Activated T-helper 2 cell treated with anti-CD3 and anti-CD28 coated beads, Interferon-gamma antibody, Interleukin-2, Interleukin-4, amounts not matched to agents 10 μg/mL and 5 μg/mL and 100 μg/mL, durations not matched to agents 14 hours and 24 hours and 36 hours (primary cell): ENCODE results near the gene SLC9A2. TPM values are rescaled to one million over a fixed set of nuclear protein-coding genes. Genes with fewer than 3 reads are reported as not detected.

Experiments used
- DNase-seq: peaks from one replicate; pipeline ENCODE4 v3.0.0; 2021; ENCODE audit warnings: low spot score
- H3K27ac Mint-ChIP-seq: one replicate; pipeline ENCODE4 v1.8.0; 2021; ENCODE audit warnings: mixed read lengths
- H3K27me3 Mint-ChIP-seq: one replicate; pipeline ENCODE4 v1.8.0; 2021; ENCODE audit warnings: low read depth, mixed read lengths
- H3K36me3 Mint-ChIP-seq: one replicate; pipeline ENCODE4 v1.8.0; 2021; ENCODE audit warnings: low read depth, mixed read lengths
- H3K4me1 Mint-ChIP-seq: one replicate; pipeline ENCODE4 v1.8.0; 2021; ENCODE audit warnings: low read depth, mixed read lengths
- H3K4me3 Mint-ChIP-seq: one replicate; pipeline ENCODE4 v1.8.0; 2021; ENCODE audit warnings: low read depth, mild to moderate bottlenecking, moderate library complexity, mixed read lengths
- H3K9me3 Mint-ChIP-seq: one replicate; pipeline ENCODE4 v1.8.0; 2021; ENCODE audit warnings: mixed read lengths
- intact Hi-C: fragments of 100-400 bp; cut with micrococcal nuclease; formaldehyde crosslinking; loops from one replicate; pipeline ENCODE4 v1.15.1; 2023
- total RNA-seq: library from RNA; stranded (reverse); gene quantifications from 2 replicates; pipeline ENCODE4 v1.2.3, GENCODE V29; 2022

SLC9A2 gene, protein sequence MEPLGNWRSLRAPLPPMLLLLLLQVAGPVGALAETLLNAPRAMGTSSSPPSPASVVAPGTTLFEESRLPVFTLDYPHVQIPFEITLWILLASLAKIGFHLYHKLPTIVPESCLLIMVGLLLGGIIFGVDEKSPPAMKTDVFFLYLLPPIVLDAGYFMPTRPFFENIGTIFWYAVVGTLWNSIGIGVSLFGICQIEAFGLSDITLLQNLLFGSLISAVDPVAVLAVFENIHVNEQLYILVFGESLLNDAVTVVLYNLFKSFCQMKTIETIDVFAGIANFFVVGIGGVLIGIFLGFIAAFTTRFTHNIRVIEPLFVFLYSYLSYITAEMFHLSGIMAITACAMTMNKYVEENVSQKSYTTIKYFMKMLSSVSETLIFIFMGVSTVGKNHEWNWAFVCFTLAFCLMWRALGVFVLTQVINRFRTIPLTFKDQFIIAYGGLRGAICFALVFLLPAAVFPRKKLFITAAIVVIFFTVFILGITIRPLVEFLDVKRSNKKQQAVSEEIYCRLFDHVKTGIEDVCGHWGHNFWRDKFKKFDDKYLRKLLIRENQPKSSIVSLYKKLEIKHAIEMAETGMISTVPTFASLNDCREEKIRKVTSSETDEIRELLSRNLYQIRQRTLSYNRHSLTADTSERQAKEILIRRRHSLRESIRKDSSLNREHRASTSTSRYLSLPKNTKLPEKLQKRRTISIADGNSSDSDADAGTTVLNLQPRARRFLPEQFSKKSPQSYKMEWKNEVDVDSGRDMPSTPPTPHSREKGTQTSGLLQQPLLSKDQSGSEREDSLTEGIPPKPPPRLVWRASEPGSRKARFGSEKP
- total RNA-seq, result not detected in 2 replicates

DNA sequence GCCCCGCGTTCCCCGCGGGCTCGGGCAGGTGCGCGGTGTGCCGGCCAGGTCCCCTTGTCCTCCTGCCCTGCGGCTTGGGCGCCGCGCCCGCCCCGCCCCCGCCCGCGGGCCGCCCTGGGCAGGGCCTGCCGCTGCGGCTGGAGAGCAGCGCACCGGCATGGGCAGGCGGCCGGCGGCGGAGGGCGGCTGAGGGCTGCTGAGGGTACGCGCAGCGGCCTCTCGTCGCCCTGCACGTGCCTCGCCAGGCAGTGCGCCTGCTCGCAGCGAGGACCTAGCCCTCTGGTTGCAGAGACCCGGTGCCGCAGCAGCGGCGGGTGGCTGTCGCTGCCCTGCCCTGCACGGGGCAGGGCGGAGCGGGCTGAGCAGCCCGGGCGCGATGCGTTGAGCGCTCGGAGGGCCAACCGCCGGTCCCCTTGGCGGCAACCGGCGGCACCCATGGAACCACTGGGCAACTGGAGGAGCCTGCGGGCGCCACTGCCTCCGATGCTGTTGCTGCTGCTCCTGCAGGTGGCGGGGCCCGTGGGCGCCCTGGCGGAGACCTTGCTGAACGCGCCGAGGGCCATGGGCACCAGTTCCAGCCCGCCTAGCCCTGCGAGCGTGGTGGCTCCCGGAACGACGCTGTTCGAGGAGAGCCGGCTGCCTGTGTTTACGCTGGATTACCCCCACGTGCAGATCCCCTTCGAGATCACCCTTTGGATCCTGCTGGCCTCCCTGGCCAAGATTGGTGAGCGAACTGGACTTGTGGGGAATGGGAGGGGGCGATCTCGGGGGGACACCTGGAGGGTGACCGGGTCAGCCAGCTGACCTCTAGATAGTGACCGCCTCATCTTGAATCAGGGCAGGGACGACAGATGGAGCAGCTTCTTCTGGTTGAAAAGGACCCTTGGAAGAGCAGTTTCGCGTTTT, at the start of gene SLC9A2:
SLC9A2 (plus strand) TSS at position 140 of the 906 bp plus-strand sequence; CDS start at position 436, 296 bp downstream.
- H3K4me1 Mint-ChIP-seq, result peaks cover 11% of the 10 kb centered on the region
- no peaks in the 10 kb centered on the region for H3K9me3 Mint-ChIP-seq
- intact Hi-C loops, result loop anchor here (5.0 to 10.0 kb wide), 2 partner anchors 85 to 97 kb away; no protein-coding TSS in a partner anchor
- peak within 1 kb of the TSS; percentile 58 for H3K4me3 Mint-ChIP-seq
- peaks cover 65% of the 10 kb centered on the region for H3K27me3 Mint-ChIP-seq
- H3K36me3 Mint-ChIP-seq, result no peaks in the 10 kb centered on the region
- H3K27ac Mint-ChIP-seq, result no peak within 1 kb of the TSS
- DNase-seq, result no peak

DNA sequence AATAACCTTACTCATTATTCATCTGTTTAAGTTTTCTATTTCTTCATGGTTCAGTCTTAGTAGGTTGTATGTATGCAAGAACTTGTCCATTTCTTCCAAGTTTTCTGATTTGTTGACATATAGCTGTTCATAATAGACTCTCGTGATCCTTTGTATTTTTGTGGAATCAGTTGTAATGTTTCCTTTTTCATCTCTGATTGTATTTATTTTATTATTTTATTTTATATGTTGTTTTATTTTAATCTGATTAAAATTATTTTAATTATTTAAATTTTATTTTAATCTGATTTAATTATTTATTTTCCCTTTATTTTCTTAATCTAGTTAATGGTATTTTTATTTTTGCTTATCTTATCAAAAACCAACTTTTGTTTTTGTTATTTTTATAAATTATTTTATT, 43.5 kb upstream of the SLC9A2 start:
- no peak for DNase-seq
- Mint-ChIP-seq H3K36me3 (no peaks in the 10 kb centered on the region), H3K27me3 (peaks cover 6% of the 10 kb centered on the region), H3K27ac (no peak overlapping the region), H3K9me3 (no peaks in the 10 kb centered on the region), H3K4me3 (no peak overlapping the region), H3K4me1 (no peaks in the 10 kb centered on the region)
- intact Hi-C loops, result no loop called here

DNA sequence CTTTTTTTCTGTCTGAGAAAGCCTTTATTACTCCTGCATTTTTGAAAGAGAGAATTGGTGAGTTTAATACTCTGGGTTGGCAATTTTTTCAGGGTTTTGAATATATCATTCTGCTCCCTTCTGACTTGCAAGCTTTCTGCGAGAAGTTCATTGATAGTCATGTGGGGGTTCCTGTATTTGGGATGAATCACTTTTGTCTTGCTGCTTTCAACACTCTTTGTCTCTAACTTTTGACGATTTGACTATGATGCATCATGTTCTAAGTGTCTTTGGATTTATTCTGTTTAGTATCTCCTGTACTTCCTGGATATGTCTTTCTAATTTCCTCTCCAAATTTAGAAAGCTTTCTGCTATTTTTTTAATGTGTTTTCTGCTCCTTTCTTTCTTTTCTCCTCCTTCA, 41.0 kb upstream of the SLC9A2 start:
- H3K9me3 Mint-ChIP-seq, result peaks cover 4% of the 10 kb centered on the region
- H3K27ac Mint-ChIP-seq, result no peak overlapping the region
- no peaks in the 10 kb centered on the region for H3K36me3 Mint-ChIP-seq
- DNase-seq, result no peak
- intact Hi-C loops, result no loop called here
- peaks cover 6% of the 10 kb centered on the region for H3K27me3 Mint-ChIP-seq
- H3K4me3 Mint-ChIP-seq, result no peak overlapping the region
- peaks cover 6% of the 10 kb centered on the region for H3K4me1 Mint-ChIP-seq

DNA sequence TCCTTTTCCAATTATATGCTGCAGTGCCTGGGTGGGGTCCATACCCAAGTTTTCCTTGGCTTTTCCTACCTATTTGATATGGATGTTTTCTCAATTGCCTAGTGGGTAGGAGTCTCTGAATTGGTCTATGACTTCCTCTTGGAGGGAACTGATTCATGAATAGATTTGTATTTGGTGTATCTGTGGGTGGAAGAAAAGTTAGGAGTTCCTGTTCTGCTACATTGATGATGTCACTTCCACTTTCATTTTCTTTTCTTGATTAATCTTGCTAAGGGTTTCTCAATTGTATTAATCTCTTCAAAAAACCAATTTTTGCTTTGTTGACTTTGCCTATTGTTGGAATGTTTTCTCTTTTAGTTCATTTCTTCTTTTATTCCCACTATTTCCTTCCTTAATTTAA, 37.4 kb upstream of the SLC9A2 start:
- intact Hi-C loops, result no loop called here
- Mint-ChIP-seq H3K9me3 (peaks cover 4% of the 10 kb centered on the region), H3K4me3 (no peak overlapping the region), H3K27ac (no peak overlapping the region), H3K27me3 (peaks cover 10% of the 10 kb centered on the region), H3K36me3 (no peaks in the 10 kb centered on the region), H3K4me1 (peaks cover 6% of the 10 kb centered on the region)
- no peak for DNase-seq

DNA sequence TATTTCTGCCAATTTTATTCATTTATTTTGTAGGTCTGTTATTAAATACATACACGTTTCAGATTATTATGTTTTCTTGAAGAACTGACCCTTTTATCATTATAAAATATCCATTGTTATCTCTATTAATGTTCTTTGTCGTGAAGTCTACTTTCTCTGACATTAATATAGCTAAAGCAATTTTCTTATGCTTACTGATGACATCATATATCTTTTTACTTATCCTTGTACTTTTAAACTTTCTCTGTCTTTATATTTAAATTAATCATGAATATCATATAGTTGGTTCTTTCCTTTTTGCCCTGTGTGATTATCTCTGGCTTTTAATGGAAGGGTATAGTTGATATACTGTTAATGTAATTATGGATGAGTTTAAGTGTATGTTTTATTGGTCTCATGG, 36.5 kb upstream of the SLC9A2 start:
- Mint-ChIP-seq H3K4me3 (no peak overlapping the region), H3K36me3 (no peaks in the 10 kb centered on the region), H3K4me1 (peaks cover 6% of the 10 kb centered on the region), H3K27ac (no peak overlapping the region), H3K9me3 (peaks cover 4% of the 10 kb centered on the region), H3K27me3 (peaks cover 12% of the 10 kb centered on the region)
- intact Hi-C loops, result no loop called here
- no peak for DNase-seq

DNA sequence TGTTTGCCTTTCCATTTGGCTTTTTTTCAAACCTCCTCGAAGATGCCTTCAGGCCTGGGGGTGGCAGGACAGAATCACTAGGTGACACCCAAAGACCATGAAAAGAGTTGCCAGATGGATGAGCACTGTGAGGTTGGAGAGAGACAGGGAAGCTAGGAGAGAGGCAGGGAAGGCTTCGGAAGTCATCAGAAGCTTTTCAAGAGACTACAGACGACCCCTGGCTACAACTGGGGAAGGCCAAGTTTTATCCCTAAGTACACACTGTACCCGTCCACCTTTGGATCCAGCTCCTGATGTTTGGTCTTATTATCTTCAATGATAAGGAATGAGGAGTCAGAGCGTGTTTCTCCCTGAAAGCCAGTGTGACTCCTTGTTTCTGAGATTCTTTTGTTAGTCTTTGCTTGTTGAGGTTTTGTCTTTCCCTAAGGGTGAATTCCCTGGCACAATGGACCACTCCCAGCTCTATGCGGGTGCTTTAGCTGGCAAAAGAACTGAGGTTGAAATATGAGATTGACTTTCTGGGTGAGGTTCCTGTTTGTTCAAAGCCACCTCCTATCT, 33.4 kb upstream of the SLC9A2 start:
- no peaks in the 10 kb centered on the region for H3K36me3 Mint-ChIP-seq
- no peak overlapping the region for H3K4me3 Mint-ChIP-seq
- H3K9me3 Mint-ChIP-seq, result peaks cover 4% of the 10 kb centered on the region
- peaks cover 6% of the 10 kb centered on the region for H3K4me1 Mint-ChIP-seq
- no peak overlapping the region for H3K27ac Mint-ChIP-seq
- intact Hi-C loops, result no loop called here
- H3K27me3 Mint-ChIP-seq, result peaks cover 13% of the 10 kb centered on the region
- DNase-seq, result no peak

DNA sequence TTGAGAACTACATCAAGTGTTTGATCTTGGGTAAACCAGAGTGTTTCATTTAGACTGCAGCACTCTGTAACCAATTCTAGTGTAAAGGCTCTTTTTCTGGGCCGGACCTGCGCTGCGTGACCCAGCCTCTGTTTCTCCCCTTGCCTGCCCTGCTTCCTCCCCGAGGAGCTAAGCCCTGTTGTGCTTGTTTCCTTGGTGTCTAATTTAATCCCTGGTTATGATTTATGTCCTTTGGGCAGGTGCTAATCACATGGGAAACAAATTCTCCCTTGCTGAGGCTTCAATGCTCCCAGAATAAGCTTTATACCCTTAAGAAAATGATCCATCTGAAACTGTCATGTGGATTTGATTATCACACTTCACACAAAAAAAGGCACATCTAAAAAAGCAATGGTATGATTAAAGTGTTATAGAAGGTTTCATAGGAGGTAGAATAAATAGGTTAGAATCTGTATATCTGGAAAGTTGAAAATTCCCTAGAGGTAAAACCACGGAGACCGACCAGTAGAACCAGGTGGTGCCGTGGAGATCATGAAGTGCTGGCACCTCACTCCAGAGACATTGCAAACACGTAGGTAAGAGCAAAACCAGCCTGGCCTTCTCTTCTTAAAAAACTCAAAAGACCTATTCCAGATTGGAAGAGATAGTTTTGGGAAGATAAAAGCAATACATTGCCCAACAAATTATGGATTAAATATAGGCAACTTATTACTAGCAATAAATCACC, 31.0 kb upstream of the SLC9A2 start:
- DNase-seq, result no peak

DNA sequence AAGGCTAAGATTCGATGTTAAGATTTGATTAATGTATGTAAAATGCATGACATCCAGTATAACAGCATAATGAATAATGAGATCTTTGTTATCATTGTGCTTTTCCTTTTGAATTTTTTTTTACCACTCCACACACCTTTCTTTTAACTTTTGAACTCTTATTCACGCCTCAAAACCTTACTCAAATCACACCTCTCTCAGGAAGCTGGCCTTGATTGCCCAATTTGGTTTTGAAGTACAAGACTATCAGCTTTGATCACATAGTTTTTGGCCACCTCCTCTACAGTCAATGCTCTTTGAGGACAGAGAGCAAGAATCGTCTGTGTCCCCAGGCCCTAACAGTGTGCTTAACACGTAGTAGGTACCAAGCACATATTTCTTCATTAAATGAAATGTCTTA, 29.9 kb upstream of the SLC9A2 start:
- H3K27me3 Mint-ChIP-seq, result peaks cover 9% of the 10 kb centered on the region
- H3K4me3 Mint-ChIP-seq, result no peak overlapping the region
- no peaks in the 10 kb centered on the region for H3K36me3 Mint-ChIP-seq
- H3K4me1 Mint-ChIP-seq, result no peaks in the 10 kb centered on the region
- H3K9me3 Mint-ChIP-seq, result no peaks in the 10 kb centered on the region
- no peak overlapping the region for H3K27ac Mint-ChIP-seq
- intact Hi-C loops, result no loop called here
- DNase-seq, result no peak

More for the DNA sequence above, 31.0 kb upstream of the SLC9A2 start:
- Mint-ChIP-seq H3K9me3 (no peaks in the 10 kb centered on the region), H3K27ac (no peak overlapping the region), H3K36me3 (no peaks in the 10 kb centered on the region), H3K4me1 (no peaks in the 10 kb centered on the region), H3K27me3 (peaks cover 13% of the 10 kb centered on the region), H3K4me3 (no peak overlapping the region)
- intact Hi-C loops, result no loop called here

DNA sequence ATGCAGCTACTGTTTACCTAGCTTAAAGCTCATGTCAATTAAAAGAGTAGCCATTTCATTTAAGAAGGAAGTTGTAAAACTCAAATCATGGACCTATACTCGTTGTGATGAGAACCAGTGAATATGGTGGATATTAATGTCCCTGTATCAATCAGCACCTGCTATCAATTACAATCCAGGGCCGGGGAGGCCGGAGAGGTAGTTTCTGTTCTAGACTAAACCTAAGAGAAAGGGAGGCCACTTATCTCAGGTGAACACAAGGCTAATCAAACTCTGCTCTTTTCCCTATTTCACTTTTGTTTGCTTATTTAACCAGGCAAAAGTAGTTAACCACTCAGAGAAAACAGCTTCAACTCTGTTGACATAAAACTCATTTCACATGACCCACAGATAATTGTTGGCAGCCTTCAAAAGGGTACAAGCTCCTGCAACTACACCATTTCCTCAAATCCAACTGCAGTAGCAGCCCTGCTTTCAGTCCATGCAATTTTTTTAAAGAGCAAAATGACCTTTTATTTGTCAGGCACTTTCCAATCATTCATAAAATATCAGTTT, 27.8 kb upstream of the SLC9A2 start:
- intact Hi-C loops, result loop anchor here (1.0 kb wide), 1 partner anchor 118 kb away; the partner anchor contains the start of gene SLC9A4
- Mint-ChIP-seq H3K9me3 (no peaks in the 10 kb centered on the region), H3K27me3 (peaks cover 9% of the 10 kb centered on the region), H3K4me3 (no peak overlapping the region), H3K27ac (no peak overlapping the region), H3K36me3 (no peaks in the 10 kb centered on the region), H3K4me1 (no peaks in the 10 kb centered on the region)
- no peak for DNase-seq

DNA sequence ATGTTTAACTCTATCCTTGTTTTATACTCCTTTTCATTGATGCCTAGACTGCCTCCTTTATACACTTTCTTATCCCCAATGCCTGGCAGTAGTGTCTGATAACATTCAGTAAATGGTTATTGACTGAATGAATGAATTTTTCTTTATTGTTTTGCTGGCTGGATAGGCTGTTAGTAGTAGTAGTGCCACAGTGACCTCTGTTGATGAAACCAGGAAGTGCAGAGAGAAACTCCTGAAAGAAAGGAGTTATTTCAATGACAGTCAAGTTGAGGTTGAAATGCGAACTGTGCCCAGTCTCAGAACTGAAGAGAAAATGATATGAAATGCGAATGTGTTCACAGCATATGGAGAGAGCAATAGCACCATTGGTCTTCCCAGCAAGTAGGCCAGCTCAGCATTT, 26.8 kb upstream of the SLC9A2 start:
- DNase-seq, result no peak
- Mint-ChIP-seq H3K36me3 (no peaks in the 10 kb centered on the region), H3K27ac (no peak overlapping the region), H3K4me3 (no peak overlapping the region), H3K27me3 (peaks cover 7% of the 10 kb centered on the region), H3K9me3 (no peaks in the 10 kb centered on the region), H3K4me1 (no peaks in the 10 kb centered on the region)
- intact Hi-C loops, result loop anchor here (1.0 kb wide), 1 partner anchor 119 kb away; the partner anchor contains the start of gene SLC9A4

DNA sequence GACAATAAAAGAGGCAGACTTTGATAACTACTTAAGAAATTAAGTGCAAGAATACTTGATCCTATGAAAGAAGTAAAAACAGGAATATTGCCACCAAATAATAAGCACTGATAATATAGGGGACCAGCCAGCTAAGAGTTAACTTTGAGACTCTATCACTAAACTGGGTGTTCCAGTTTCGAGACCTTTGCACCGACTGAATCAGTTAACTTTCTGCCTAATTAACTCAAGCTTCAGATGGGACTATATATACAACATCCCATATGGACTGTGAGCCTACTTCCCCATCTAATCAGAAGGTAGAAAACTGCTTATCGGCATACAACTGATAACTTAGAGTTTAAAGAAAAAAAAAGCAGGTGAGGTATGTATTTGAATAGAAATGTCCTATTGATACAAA, 25.8 kb upstream of the SLC9A2 start:
- H3K27me3 Mint-ChIP-seq, result peaks cover 6% of the 10 kb centered on the region
- no peaks in the 10 kb centered on the region for H3K36me3 Mint-ChIP-seq
- H3K4me3 Mint-ChIP-seq, result no peak overlapping the region
- no peaks in the 10 kb centered on the region for H3K9me3 Mint-ChIP-seq
- intact Hi-C loops, result no loop called here
- H3K27ac Mint-ChIP-seq, result no peak overlapping the region
- H3K4me1 Mint-ChIP-seq, result no peaks in the 10 kb centered on the region
- no peak for DNase-seq
